GM21529 (cell line): ENCODE measurements around the gene DCBLD2.
"Not testable (repeated sequence)": the region's sequence is repeated elsewhere in the genome, so short reads cannot be mapped to it uniquely, and the experiment has no call there.

ENCODE experiments used
- ATAC-seq: cut with Tn5 transposase; IDR thresholded peaks from one replicate; pipeline ENCODE4 v1.9.1; 2021; ENCODE audit not compliant: unreplicated experiment

Gene DCBLD2

GRCh38 chr3:98892263-98892662, 9.2 kb downstream of the DCBLD2 start:
- ATAC-seq: no peak

GRCh38 chr3:98890965-98891910, 10.3 kb downstream of the DCBLD2 start:
- no peak for ATAC-seq

- ATAC-seq: no peak
These were observed 11.2 kb downstream of the DCBLD2 start for GRCh38 chr3:98890181-98890835.

GRCh38 chr3:98887684-98888083, 13.8 kb downstream of the DCBLD2 start:
- ATAC-seq: no peak

GRCh38 chr3:98886525-98886924, 15.0 kb downstream of the DCBLD2 start:
- no peak for ATAC-seq

GRCh38 chr3:98885851-98886250, 15.6 kb downstream of the DCBLD2 start:
- no peak for ATAC-seq

- no peak for ATAC-seq
These were observed 16.7 kb downstream of the DCBLD2 start for GRCh38 chr3:98884675-98885371.

- ATAC-seq: not testable (repeated sequence)
These were observed 18.7 kb downstream of the DCBLD2 start for GRCh38 chr3:98882614-98883333.

- ATAC-seq: no peak
These were observed 24.4 kb downstream of the DCBLD2 start for GRCh38 chr3:98877132-98877531.

GRCh38 chr3:98875535-98875934, 26.0 kb downstream of the DCBLD2 start:
- ATAC-seq: no peak

GRCh38 chr3:98874602-98875249, 26.8 kb downstream of the DCBLD2 start:
- no peak for ATAC-seq

- no peak for ATAC-seq
These were observed 32.1 kb downstream of the DCBLD2 start for GRCh38 chr3:98869391-98869790.

- ATAC-seq: not testable (repeated sequence)
These were observed 43.5 kb downstream of the DCBLD2 start for GRCh38 chr3:98857971-98858370.

- ATAC-seq: not testable (repeated sequence)
These were observed 44.2 kb downstream of the DCBLD2 start for GRCh38 chr3:98857258-98857657.

GRCh38 chr3:98856724-98857123, 44.8 kb downstream of the DCBLD2 start:
- no peak for ATAC-seq

- ATAC-seq: no peak
These were observed 45.6 kb downstream of the DCBLD2 start for GRCh38 chr3:98855806-98856400.

GRCh38 chr3:98848108-98848507, 53.4 kb downstream of the DCBLD2 start:
- no peak for ATAC-seq

GRCh38 chr3:98846101-98846500, 55.4 kb downstream of the DCBLD2 start:
- ATAC-seq: no peak

- no peak for ATAC-seq
These were observed 58.1 kb downstream of the DCBLD2 start for GRCh38 chr3:98843266-98843959.
